HG02981 (cell line): ENCODE measurements around the gene SH3PXD2B.

ENCODE experiments used
- ATAC-seq: cut with Tn5 transposase; IDR thresholded peaks from one replicate; pipeline ENCODE4 v1.9.1; 2021; ENCODE audit warnings: mild to moderate bottlenecking, moderate library complexity; ENCODE audit not compliant: unreplicated experiment

SH3PXD2B gene

DNA sequence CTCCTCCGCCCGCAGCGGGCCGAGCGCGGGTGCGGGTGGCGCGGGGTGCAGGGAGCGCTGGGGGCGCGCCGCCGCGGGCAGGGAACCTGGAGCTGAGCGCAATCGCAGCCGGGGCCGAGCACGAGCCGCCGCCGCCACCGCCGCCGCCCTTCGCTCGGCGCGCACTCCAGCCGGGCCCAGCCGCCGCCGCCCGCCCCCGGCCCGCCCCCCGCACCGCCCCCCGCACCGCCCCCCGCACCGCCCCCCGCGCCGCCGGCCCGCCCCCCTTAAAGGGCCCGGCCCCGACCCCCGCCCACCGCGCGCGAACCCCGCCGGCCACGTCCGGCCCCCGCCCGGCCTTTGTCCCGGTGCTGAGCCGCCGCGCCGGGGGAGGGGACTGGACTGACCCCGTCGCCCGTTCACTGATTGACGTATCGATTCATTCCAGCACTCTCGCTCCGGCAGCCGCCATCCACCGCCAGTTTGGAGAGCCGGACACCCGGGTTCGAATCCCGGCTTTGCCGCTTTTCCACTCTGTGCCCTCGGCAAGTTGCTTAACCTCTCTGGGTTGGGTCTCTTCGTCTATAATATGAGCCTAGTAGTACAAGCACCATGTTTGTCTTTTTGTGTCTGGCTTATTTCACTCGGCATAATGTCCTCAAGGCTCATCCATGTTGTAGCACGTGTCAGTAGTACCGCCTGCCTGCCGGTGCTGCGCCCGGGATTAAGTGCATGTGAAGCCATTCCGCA, at the start of gene SH3PXD2B:
Gene SH3PXD2B, minus strand, starts transcription at position 168 of the 729 bp plus-strand sequence. CDS start 173 bp downstream, outside the sequence.
- no peak for ATAC-seq

DNA sequence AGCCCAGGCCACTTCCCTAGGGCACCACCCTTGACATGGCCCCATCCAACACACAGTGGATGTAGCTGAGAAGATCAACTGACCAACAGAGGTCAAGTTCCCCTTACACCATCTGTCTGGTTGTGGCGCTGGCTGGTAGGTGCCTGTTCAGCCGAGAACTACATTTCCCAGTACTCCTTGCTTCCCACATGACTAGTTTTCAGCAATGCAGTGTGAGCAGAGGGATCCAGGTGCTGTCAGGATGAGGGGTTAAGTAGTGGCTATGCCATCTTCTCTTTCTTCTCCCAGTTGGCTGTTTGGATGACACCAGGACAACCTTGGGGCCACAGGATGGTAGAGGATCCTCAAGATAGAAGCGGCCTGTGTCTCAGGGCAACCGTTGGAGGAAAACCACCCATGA, 48.6 kb upstream of the SH3PXD2B start:
- no peak for ATAC-seq

DNA sequence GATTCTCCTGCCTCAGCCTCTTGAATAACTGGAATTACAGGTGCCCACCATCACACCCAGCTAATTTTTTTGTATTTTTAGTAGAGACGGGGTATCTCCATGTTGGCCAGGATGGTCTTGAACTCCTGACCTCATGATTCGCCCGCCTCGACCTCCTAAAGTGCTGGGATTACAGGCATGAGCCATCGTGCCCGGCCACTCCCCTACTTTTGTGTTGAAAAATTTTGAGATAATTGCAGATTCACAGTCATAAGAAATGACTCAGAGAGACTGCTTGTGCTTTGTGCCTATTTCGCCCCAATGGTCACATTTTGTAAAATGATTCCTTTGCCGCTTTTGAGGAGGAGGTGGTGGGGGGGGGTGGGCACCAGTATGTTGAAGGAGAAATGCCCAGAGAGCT, 48.1 kb upstream of the SH3PXD2B start:
- ATAC-seq, result no peak

DNA sequence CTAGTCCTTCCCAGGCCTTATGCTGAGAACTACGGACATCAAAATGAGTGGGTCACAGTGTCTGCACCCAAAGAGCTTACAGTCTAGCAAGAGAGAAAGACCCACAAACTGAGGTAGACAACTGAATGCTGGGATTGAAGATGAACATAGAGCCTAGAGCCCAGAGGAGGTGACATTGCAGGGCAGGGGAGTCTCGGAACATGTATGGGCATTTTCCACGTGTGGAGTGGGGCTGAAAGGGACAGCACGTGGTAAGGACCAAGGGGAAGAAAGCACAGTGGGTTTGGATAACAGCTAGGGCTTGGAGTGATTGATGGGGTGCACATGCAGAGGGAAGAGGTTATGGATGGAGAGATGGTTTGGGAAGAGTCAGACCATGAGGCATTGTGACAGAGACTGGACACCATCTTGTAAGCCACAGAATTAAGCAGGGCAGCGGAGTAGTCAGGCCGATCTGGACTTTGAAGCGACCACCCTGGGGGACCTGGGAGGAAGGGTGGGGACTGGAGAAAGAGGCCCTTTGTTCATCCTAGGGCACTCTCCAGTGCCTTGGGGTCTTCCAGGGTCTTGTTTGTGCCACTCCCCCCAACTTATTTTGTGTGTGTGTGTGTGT, 47.5 kb upstream of the SH3PXD2B start:
- ATAC-seq, result no peak

DNA sequence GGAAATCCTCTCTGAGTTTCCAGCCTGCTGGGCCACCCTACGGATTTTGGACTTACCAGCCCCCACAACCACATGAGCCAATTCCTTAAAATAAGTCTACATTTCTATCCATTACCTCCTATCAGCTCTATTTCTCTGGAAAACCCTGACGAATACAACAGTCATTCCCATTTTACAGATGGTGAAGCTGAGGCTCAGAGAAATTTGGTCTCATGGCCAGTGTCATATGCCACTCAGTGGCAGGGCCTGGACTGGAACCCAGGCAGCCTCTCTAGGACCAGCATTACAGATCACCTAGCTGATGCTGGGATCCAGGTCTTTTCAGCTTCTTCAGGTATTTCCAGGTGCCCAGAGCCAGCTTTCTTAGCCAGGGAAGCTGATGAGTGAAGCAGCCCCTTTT, 45.0 kb upstream of the SH3PXD2B start:
- no peak for ATAC-seq

DNA sequence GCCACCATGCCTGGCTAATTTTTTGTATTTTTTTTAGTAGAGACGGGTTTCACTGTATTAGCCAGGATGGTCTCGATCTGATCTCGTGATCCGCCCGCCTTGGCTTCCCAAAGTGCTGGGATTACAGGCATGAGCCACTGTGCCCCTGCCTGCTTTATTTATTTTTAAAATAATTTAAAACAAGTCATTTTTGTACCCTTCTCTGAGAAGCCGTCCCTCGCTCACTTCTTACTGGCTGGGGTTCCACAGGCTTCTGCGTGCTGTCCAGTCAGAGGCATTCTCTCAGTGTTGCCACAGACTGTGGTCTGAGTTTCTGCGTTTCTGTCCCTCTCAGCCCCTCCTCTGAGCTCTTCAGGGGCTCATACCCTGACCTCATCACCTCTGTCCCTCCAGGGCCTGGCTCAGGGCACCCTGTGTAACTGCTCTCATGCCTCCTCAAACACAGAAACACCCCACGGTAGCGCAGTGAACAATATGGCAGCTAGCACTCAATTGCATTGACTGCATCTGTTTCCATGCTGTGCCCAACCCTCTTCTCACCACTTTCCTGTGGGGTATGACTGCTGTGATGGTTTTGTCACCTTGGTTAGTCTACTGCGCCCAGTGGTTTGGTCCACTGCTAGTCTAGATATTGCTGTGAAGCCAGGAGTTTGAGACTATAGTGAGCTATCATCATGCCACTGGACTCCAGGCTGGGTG, 44.3 kb upstream of the SH3PXD2B start:
- no peak for ATAC-seq

DNA sequence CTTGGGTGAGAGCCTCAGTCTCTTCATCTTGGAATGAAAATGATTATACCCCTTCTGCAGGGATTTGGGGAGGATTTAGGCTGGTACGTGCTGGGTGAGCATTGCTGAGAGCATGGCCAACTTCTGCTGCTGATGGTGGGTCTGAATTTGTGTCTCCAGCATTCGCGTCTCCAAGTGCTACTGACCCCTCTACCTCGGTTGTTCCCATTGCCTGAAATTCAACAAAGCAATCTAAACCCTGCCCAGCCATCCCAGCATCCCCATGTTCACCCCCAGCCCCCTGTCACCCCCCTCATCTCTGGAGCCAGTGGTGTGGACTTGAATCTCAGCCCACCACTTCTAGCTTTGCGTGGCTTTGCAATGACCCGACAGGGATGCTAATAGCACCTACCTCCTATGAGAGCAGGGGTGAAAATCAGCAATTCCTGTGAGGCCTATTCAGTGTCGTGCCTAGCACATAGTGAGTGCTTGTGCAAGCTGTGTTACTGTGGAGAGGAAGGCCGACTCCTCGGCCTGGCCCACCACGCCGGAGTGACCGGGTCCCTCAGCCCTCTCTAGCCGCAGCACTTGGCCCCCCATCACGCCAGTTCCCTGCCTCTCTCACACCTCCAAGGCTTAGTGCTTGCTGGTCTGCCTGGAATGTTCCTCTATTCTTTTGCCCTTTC, 43.4 kb upstream of the SH3PXD2B start:
- ATAC-seq, result no peak

DNA sequence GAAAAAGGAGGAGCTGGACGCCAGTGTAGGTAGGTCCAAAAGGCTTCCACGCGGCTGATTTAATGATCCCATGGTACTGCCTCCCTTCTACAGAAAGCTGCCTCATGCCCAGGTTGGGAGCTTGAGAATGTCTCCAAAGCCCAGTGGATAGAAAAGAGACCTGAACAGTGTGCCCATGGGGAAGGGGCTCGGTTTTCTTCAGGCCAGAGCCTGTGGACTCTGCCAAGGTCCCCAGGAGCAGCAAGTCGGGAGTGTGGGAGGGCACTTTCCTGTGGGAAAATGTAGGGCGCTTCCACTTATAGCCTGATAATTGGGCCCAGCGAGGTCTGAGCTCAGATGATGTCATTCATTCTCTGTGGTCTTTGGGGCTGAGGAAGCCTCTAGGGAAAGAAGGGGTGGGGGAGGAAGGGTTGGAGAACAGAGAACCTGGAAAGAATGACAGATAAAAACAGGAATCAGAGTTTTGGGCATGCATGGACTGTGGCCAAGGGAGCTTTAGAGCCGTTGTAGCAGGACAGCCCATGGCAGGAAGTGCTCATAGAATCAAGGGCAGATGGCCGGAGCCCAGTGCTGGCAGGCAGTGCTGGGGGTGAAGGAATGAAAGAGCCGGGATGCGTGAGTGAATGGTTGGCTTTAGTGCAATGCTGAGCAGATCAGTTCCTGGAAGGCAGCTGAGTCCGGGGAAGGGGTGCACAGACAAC, 42.5 kb upstream of the SH3PXD2B start:
- ATAC-seq, result no peak

DNA sequence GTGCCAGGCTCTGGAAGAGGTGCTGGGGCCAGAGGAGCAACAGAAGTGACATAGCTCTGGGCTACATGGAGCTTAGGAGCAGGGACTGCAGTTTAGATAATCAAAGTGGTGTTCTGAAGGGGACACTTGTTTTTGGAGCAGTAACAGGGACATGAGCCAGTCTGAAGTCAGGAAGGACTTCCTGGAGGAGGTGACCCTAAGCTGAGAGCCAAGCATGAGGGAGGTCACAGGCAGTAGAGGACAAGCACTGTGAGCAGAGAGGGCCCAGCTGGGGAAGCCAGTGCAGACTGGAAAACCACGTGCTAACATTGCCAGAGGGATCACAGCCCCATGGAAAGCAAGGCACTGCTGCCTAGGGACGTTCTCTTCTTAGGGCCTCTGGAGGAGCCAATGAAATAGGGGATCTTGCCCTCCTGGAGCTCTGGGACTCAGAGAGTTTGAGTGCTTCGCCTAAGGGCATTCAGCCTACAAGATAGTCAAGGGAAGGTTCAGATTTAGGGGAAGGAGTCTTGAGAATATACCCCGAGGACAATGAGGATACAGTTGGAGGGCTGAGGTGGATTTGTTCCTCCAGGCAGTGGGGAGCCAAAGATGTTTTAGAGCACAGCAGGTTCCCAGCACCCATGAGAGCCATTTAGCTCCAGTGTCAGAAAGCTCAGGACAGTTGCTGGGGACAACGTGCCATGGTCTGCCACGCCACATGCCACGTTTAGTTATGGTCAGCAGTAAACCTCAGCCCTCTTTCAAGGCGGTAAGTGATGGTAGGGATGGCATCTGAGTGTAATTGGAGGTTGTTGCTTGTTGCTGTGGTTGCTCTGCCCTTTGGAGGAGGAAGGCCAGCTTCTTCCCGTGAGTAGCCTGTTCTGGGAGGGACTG, 40.5 kb upstream of the SH3PXD2B start:
- no peak for ATAC-seq

DNA sequence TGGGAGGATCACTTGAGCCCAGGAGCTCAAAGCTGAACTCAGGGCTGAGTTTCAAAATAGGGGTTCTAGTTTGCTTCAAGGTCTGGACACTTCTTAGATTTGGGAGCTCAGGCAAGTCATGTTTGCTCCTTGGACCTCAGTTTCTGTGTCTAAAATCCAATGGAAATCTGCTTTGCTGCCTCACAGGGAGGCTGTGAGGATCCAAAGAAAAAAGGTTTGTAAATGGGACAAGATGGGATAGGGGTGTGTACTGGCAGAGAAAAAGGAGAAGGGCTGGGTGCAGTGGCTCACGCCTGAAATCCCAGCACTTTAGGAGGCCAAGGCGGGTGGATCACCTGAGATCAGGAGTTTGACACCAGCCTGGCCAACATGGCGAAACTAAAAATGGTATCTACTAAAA, 39.6 kb upstream of the SH3PXD2B start:
- ATAC-seq, result no peak

DNA sequence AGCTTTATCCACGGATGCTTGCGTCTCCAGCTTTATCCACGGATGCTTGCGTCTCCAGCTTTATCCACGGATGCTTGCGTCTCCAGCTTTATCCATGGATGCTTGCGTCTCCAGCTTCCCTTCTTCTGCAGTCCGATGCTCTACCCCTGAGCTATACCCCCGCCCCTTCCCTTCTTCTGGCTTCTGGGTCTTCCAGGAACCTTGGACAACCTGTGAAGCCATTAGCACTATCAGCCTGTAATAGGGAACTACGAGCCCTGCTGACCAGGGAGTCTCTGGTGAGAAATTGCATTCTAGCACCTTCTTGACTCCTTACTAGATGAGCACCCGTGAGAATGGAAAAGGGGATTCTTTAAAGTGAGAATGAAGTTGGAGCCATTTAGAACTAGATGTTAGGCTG, 39.1 kb upstream of the SH3PXD2B start:
- no peak for ATAC-seq

DNA sequence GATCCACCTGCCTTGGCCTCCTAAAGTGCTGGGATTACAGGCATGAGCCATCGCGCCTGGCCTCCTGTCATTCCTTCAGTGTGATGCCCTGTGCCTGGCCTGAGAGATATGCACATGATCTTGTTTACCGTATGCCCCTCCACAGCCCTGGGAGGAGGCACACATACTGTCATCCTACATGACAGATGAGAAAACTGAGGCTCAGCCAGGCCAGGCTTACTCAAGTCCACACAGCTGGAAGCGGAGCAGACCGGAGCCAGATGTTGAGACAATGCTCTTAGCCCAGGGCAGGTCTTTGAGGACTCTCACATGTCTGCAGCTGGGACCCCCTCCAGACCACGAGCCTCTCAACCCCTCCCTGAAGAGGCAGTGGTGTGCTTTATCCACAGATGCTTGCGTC, 38.7 kb upstream of the SH3PXD2B start:
- ATAC-seq, result no peak

DNA sequence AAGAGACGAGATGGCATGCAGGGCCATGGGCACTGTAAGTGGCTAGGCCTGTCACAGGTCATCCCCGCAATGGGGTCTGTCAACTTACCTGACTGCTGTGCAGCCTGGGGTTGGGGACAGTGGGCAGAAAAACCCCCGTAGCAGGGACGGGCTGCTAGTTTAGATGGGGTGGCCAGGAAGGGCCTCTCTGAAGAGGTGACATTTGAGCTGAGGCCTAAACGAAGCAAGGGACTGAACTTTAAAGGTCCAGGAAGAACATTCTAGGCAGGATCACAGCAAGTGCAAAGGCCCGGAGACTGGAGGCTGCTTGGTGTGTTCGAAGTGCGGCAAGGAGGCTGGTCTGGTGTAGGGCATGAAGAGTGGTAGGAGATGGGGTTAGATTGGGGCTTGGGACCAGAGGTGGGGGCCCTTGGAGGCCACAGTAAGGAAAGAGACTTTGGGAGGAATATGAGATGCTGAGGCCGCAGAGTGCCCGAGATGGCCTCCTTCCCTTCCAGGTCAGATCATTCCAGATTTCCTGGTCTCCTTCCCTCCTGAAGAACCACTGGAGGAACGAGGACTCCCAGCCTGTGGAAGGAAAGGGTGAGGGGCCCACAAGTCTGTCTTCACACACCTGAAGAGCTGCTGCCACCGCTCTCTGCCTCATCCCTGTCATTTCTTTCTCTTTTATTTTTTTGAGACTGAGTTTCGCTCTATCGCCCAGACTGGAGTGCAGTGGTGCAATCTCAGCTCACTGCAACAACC, 37.9 kb upstream of the SH3PXD2B start:
- no peak for ATAC-seq

DNA sequence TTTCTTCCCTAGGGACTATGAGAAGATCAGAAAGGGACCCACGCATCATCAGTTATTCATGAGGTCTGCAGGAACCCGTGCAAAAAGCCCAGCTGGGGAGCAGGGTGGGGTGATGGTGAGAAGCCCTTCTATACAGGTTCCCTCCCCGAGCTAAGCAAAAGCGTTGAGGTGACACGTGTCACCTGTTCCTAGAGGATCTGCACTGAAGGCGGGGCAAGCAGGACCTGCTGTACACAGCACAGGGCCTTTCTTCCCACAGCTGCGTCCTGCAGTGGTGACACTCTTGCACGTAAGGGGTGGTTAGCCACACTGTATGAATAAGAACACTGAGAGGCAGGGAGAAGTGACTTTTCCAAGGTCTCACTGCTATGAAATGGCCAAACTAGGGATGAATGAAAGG, 37.2 kb upstream of the SH3PXD2B start:
- ATAC-seq, result no peak

DNA sequence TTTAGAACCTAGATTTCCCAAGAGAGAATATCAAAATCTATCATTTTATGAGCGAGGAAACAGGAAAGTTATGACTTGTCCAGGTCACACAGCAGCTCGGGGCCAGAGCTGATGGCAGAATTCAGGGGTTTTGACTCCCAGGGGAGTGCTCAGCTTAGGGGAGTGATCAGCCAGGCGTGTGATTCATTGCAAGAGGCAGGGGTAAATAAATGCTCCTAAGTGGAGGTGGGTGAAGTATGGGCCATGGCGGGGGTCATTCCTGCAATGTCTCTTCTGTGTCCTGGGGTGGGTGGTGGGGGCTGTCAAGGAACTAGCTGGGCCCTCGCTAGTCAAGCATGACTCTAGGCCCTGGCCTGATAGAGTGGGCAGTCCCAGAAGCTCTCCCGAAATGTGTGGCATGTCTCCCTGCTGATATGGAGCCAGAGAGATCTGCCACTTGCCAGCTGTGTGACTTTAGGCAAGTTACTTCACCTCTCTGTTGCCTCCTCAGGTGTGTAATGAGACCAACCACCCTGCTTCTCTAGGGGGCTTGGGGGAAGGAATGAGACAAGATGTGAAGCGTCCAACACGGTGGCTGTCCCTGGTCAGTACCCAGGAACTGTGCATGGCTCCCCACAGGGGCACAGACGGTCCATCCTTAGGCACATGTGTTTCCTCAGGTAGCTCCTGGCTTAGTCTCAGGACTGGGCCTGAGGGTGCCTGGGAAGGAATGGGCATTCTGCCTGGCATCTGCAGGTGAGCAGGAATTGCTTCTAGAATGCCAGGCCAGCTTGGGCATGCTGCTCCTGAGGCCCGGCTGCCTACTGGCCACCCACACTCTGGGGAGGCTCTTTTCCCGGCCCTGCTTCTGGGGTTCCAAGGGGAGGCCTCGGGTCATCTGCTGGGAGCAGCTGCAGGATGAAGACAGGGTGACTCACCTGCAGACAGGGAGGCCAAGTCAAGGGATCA, 36.5 kb upstream of the SH3PXD2B start:
- no peak for ATAC-seq

DNA sequence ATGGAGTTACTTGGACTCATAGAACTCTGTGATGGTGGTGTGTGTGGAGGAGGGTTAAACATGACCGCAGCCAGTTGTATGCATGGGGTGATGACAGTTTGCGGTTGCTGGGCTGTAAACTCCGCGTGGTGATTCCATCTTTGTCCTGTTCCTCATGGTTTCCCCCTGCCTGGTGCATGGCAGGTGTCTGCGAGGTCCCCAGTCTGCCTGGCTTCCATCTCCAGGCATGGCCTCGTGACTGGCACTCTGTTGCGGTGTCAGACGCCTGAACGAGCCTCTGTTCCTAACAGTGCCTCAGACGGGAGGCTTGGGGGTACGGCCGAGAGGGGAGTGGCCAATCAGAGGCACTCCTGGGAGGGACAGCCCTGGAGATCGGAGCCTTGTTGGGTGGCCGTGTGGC, 33.9 kb upstream of the SH3PXD2B start:
- no peak for ATAC-seq

DNA sequence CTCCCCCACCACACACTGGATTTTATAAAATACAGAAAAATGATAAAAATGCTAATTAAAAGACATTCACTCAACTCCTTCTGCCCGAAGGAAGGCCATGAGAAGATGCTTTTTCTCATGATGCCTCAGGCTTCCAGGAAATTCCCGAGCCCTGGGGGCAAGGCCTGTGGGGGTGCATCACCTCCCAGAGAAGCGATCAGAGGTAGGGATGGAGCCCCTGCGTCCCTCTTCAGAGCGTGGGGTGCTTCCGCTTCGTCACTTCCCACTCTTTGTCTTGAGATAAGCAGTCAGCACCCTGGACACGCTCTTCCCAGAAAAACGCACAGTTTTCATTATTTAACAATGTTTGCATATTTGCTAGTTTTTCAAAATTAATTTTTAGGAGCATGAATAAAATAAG, 33.3 kb upstream of the SH3PXD2B start:
- no peak for ATAC-seq

DNA sequence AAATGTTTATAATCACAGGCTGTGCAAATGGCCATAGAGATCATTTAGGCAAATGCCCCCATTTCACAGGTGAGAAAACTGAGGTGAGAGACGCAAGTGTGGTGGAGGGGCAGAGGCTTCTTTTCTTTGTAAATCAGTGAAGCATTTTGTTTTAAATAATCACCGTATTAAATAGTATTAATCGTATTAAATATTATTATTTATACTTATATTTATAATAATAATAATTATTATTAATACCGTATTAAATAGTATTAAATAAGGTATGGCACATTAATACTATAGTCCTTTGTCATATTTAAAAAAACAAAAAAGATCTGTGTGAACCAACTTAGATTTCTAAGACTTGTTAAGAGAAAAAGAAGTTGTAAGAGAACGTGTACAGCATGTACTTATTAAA, 32.6 kb upstream of the SH3PXD2B start:
- ATAC-seq, result no peak
